Mucosa of rectum (tissue), 2 donors: ENCODE results near the gene TMEM271.

ENCODE experiments used
- H3K27ac ChIP-seq, 2 donors: one replicate each; pipeline ENCODE4 v1.7.0; 2013; ENCODE audit warnings: inconsistent platforms in 2 of 2, low read depth in 2 of 2, low read length in 2 of 2
- H3K27me3 ChIP-seq, 2 donors: one replicate each; pipeline ENCODE4 v1.7.0; 2013; ENCODE audit warnings: low read length in 2 of 2; ENCODE audit not compliant: control insufficient read depth in 2 of 2, insufficient read depth in 2 of 2
- H3K36me3 ChIP-seq, 2 donors: one replicate each; pipeline ENCODE4 v1.7.0; 2013; ENCODE audit warnings: low read length in 2 of 2; ENCODE audit not compliant: control insufficient read depth in 2 of 2, insufficient read depth in 2 of 2
- H3K4me1 ChIP-seq, 2 donors: one replicate each; pipeline ENCODE4 v1.7.0; 2013; ENCODE audit warnings: low read length in 2 of 2, mild to moderate bottlenecking in 1 of 2; ENCODE audit not compliant: control insufficient read depth in 2 of 2, insufficient read depth in 2 of 2
- H3K4me3 ChIP-seq, 2 donors: one replicate each; pipeline ENCODE4 v1.7.0; 2013; ENCODE audit warnings: low read length in 2 of 2
- H3K9ac ChIP-seq, 2 donors: one replicate each; pipeline ENCODE4 v1.7.0; 2013; ENCODE audit warnings: low read length in 2 of 2, low read depth in 1 of 2, mild to moderate bottlenecking in 1 of 2
- H3K9me3 ChIP-seq, 2 donors: one replicate each; pipeline ENCODE4 v1.7.0; 2013; ENCODE audit warnings: low read length in 2 of 2; ENCODE audit not compliant: control insufficient read depth in 2 of 2
- donor health status: healthy.
- donor health status: Normal muscosa, but diverticular disease.

Gene TMEM271

GRCh38 chr4:525660-526059 is 50.4 kb downstream of the TMEM271 start:
- Histone ChIP-seq H3K4me3 (no peak overlapping the region), H3K4me1 (no peaks in the 10 kb centered on the region), H3K36me3 (peaks cover 64 to 66% of the 10 kb centered on the region in 2 donors), H3K27ac (no peak overlapping the region), H3K9ac (no peak overlapping the region), H3K27me3 (no peaks in the 10 kb centered on the region), H3K9me3 (no peaks in the 10 kb centered on the region)

DNA sequence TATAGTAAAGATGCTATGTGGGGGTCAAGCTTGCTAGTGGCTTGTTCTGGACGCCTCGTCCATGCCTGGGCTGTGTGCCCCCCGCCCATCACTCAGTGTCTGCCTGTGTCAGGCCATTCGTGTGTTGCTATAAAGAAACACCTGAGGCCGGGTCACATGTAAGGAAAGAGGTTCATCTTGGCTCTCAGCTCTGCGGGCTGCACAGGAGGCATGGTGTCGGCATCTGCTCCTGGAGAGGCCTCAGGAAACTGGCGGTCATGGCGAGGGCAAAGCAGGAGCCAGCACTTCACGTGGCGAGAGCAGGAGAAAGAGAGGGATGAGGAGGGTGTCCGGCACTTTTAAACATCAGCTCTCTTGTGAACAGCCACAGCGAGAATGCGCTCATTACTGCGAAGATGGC is 51.9 kb downstream of the TMEM271 start:
- no peak overlapping the region for H3K9ac ChIP-seq
- no peaks in the 10 kb centered on the region for H3K9me3 ChIP-seq
- no peak overlapping the region for H3K4me3 ChIP-seq
- no peaks in the 10 kb centered on the region for H3K27me3 ChIP-seq
- H3K36me3 ChIP-seq, result peaks cover 60 to 66% of the 10 kb centered on the region in 2 donors
- H3K4me1 ChIP-seq, result no peaks in the 10 kb centered on the region
- H3K27ac ChIP-seq, result no peak overlapping the region
